ENCODE data around the gene ZNF358.

Gene ZNF358

GRCh38 chr19:7520131-7521051 lies 4.5 kb downstream of the ZNF358 start:
- no peak for DNase-seq (ENCODE audit: low read depth)

- DNase-seq (ENCODE audit: low read depth): no peak
These were observed 5.7 kb downstream of the ZNF358 start for GRCh38 chr19:7521551-7522071.

GRCh38 chr19:7522072-7522922 lies 6.4 kb downstream of the ZNF358 start, which contains the start of gene MCOLN1:
Gene MCOLN1, plus strand, starts transcription at chr19:7522624. Its CDS starts 127 bp downstream, at chr19:7522751.
- peak; percentile 71 for DNase-seq (ENCODE audit: low read depth)

GRCh38 chr19:7522923-7523667 lies 7.2 kb downstream of the ZNF358 start:
- DNase-seq (ENCODE audit: low read depth): no peak

GRCh38 chr19:7524523-7524922 lies 8.6 kb downstream of the ZNF358 start:
- no peak for DNase-seq (ENCODE audit: low read depth)

- DNase-seq (ENCODE audit: low read depth): no peak
These were observed 9.3 kb downstream of the ZNF358 start for GRCh38 chr19:7524992-7525739.

- DNase-seq (ENCODE audit: low read depth): no peak
These were observed 10.4 kb downstream of the ZNF358 start for GRCh38 chr19:7526059-7526929.

GRCh38 chr19:7527516-7528191 lies 11.8 kb downstream of the ZNF358 start:
- no peak for DNase-seq (ENCODE audit: low read depth)

GRCh38 chr19:7528192-7528519 lies 12.3 kb downstream of the ZNF358 start:
- DNase-seq (ENCODE audit: low read depth): no peak

- no peak for DNase-seq (ENCODE audit: low read depth)
These were observed 12.8 kb downstream of the ZNF358 start for GRCh38 chr19:7528522-7529245.

GRCh38 chr19:7529246-7529600 lies 13.3 kb downstream of the ZNF358 start:
- DNase-seq (ENCODE audit: low read depth): no peak

- DNase-seq (ENCODE audit: low read depth): no peak
These were observed 13.9 kb downstream of the ZNF358 start for GRCh38 chr19:7529610-7530490.

GRCh38 chr19:7533281-7533885 lies 17.5 kb downstream of the ZNF358 start:
- DNase-seq (ENCODE audit: low read depth): no peak

GRCh38 chr19:7533925-7534480 lies 18.1 kb downstream of the ZNF358 start:
- DNase-seq (ENCODE audit: low read depth): no peak

- peak; percentile 54 for DNase-seq (ENCODE audit: low read depth)
These were observed 18.7 kb downstream of the ZNF358 start for GRCh38 chr19:7534531-7535046.

GRCh38 chr19:7535047-7535997 lies 19.4 kb downstream of the ZNF358 start, which contains the start of gene PNPLA6:
Gene PNPLA6, plus strand, starts transcription at chr19:7535717. Its CDS starts 72 bp downstream, at chr19:7535789.
- no peak for DNase-seq (ENCODE audit: low read depth)

Measured in GM04503 (cell line).